ENCODE data around the gene AUH. TPM values are rescaled to one million over a fixed set of nuclear protein-coding genes. Genes with fewer than 3 reads are reported as not detected.

Gene AUH
- total and polyA plus RNA-seq, 2 donors (not counting 1 experiment from before 2014, with no cell fraction given), result 5.2 to 29.1 TPM

GRCh38 chr9:91193087-91193657 is 168.5 kb downstream of the AUH start:
- no peaks in the 10 kb centered on the region for H3K9me3 Mint-ChIP-seq (ENCODE audit: insufficient read depth)
- Histone ChIP-seq H3K9ac (ENCODE audit: low read length) (peak overlapping the region; percentile 67), H3K4me2 (replicated peaks; ENCODE audit: low read depth, low read length, poor library complexity, severe bottlenecking) (peak overlapping the region; percentile 81), H3K27ac (ENCODE audit: low read length in 2 of 2) (peak overlapping the region; percentile 35 to 77), H4K20me1 (ENCODE audit: control insufficient read depth, insufficient read depth, low read length, poor library complexity, severe bottlenecking) (no peaks in the 10 kb centered on the region), H3K79me2 (ENCODE audit: control insufficient read depth, insufficient read depth, low read length) (no peaks in the 10 kb centered on the region), H3K27me3 (replicated peaks in 1 of 4; ENCODE audit: control extremely low read depth in 1 of 4, control insufficient read depth in 3 of 4, insufficient read depth in 4 of 4, low read length in 3 of 4) (no peaks in the 10 kb centered on the region), H3K9me3 (ENCODE audit: control extremely low read depth in 1 of 3, control insufficient read depth in 2 of 3, insufficient read depth in 1 of 3, low read length in 2 of 3) (peaks cover 0 to 12% (median 2%) of the 10 kb centered on the region in 3 donors), H2AFZ (ENCODE audit: insufficient read depth, low read depth, low read length, poor library complexity, severe bottlenecking) (peak overlapping the region; percentile 88), H3K4me1 (ENCODE audit: control insufficient read depth in 2 of 2, insufficient read depth in 2 of 2, low read length in 2 of 2) (peaks cover 27 to 46% of the 10 kb centered on the region in 2 donors), H3K36me3 (replicated peaks in 1 of 2; ENCODE audit: control extremely low read depth in 1 of 2, control insufficient read depth in 1 of 2, extremely low read depth in 1 of 2, insufficient read depth in 2 of 2, low read length in 1 of 2) (no peaks in the 10 kb centered on the region), H3K4me3 (ENCODE audit: control extremely low read depth in 1 of 5, extremely low read depth in 1 of 5, insufficient read depth in 1 of 5, low read depth in 2 of 5, low read length in 4 of 5) (peak overlapping the region; percentile 53 to 68 (median 58))
- TF ChIP-seq CTCF (IDR thresholded peaks at IDR 0.05), result no peak
- no peak for TF ChIP-seq EZH2 (IDR thresholded peaks at IDR 0.05; ENCODE audit: borderline replicate concordance, insufficient read depth, low read depth, low read length, poor library complexity, severe bottlenecking)
- peaks cover 28% of the 10 kb centered on the region for H3K4me1 Mint-ChIP-seq
- WGBS (ENCODE audit: insufficient coverage), result under 1% methylated on average over 34 of the region's 38 CpGs
- intact Hi-C loops (cut with micrococcal nuclease), result loop anchor here (1.0 to 5.0 kb wide), 4 partner anchors 15 to 229 kb away; partner anchors contain the start of genes AUH and NFIL3
- peak overlapping the region; percentile 88 for H3K27ac Mint-ChIP-seq
- peak; percentile 62 for DNase-seq
- H3K27me3 Mint-ChIP-seq, result no peaks in the 10 kb centered on the region
- peak overlapping the region; percentile 92 for H3K4me3 Mint-ChIP-seq
- peak; percentile 55 for ATAC-seq (ENCODE audit: low read depth)
- CTCF ChIA-PET, result interaction anchor here (1.1 to 1.6 kb wide), 3 partner anchors 15 to 103 kb away, joined by 3 to 5 read pairs (median 5); no protein-coding TSS in a partner anchor
- POLR2A ChIA-PET, result no interaction called here

Measured in B cell (primary cell).